ENCODE measurements around the gene WIPF2.

DNA sequence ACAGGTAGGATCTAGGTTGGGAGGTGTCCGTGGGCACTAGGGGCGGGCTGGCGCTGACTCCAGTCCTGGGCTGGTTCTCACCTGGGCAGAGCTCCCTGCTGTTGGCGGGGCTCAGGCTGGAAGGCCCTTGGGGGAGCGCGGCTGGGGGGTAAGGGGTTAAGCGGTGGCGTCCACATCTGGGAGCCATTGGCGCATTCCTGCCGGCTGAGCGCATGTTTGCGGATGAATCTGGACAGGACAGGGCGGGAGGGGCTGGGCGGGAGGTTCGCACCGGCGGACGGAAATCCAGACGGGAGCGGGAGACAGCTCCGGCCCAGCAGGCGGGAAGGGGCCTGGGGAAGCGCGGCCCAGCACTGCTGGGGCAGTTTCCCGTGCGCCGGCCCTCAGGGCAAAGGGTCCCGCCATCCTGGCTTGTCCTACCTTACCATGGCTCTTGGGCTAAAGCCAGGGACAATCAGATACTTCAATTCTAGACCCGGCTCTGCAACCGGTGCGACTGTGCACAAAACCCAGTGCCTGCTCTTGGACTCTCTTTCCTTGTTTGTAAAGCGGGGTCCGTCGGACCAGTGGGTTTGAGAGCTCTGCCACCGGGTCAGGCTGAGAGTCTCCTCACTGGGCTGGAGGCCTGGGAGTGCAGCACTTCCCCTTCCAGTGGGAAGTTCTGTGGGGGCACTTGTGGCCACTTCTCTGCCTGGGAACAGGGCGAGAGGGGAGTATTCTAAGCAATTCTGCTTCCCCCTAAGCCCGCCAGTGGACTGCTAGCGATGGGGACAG, 97.7 kb downstream of the WIPF2 start:
- TF ChIP-seq, protein P1, sequence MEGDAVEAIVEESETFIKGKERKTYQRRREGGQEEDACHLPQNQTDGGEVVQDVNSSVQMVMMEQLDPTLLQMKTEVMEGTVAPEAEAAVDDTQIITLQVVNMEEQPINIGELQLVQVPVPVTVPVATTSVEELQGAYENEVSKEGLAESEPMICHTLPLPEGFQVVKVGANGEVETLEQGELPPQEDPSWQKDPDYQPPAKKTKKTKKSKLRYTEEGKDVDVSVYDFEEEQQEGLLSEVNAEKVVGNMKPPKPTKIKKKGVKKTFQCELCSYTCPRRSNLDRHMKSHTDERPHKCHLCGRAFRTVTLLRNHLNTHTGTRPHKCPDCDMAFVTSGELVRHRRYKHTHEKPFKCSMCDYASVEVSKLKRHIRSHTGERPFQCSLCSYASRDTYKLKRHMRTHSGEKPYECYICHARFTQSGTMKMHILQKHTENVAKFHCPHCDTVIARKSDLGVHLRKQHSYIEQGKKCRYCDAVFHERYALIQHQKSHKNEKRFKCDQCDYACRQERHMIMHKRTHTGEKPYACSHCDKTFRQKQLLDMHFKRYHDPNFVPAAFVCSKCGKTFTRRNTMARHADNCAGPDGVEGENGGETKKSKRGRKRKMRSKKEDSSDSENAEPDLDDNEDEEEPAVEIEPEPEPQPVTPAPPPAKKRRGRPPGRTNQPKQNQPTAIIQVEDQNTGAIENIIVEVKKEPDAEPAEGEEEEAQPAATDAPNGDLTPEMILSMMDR (IDR thresholded peaks at IDR 0.05) = no peak
- TF ChIP-seq POLR2A (IDR thresholded peaks at IDR 0.05) = no peak

Data from esophagus squamous epithelium (tissue), 4 donors.